ENCODE data around the gene IFNAR1.
"Not testable (repeated sequence)": the region's sequence is repeated elsewhere in the genome, so short reads cannot be mapped to it uniquely, and the experiment has no call there.

DNA sequence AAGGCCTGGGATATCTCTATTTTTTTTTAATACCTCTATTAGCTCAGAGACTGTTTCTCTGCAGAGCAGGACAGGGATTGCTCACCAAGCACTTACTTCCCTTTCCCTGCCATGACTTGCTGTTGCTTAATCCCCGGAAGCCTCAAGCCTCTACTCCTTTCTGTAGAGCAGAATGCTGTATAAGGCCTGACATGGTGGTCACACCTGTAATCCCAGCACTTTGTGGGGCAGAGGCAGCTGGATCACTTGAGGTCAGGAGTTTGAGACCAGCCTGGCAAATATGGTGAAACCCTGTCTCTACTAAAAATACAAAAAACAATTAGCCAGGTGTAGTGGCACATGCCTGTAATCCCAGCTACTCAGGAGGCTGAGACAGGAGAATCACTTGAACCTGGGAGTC is 55.2 kb downstream of the IFNAR1 start:
- TF ChIP-seq, protein P1, sequence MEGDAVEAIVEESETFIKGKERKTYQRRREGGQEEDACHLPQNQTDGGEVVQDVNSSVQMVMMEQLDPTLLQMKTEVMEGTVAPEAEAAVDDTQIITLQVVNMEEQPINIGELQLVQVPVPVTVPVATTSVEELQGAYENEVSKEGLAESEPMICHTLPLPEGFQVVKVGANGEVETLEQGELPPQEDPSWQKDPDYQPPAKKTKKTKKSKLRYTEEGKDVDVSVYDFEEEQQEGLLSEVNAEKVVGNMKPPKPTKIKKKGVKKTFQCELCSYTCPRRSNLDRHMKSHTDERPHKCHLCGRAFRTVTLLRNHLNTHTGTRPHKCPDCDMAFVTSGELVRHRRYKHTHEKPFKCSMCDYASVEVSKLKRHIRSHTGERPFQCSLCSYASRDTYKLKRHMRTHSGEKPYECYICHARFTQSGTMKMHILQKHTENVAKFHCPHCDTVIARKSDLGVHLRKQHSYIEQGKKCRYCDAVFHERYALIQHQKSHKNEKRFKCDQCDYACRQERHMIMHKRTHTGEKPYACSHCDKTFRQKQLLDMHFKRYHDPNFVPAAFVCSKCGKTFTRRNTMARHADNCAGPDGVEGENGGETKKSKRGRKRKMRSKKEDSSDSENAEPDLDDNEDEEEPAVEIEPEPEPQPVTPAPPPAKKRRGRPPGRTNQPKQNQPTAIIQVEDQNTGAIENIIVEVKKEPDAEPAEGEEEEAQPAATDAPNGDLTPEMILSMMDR (IDR thresholded peaks at IDR 0.05 in 4 of 5, conservative IDR thresholded peaks at IDR 0.05 in 1 of 5) = not testable (repeated sequence)
- TF ChIP-seq POLR2A (IDR thresholded peaks at IDR 0.05) = not testable (repeated sequence)

All from gastrocnemius medialis (tissue), 4 donors.